ENCODE results near the gene EVA1A. TPM values are rescaled to one million over a fixed set of nuclear protein-coding genes. Genes with fewer than 3 reads are reported as not detected.

The EVA1A gene
- total and polyA plus RNA-seq, 4 donors: 45.7 to 206 (median 100) TPM

DNA sequence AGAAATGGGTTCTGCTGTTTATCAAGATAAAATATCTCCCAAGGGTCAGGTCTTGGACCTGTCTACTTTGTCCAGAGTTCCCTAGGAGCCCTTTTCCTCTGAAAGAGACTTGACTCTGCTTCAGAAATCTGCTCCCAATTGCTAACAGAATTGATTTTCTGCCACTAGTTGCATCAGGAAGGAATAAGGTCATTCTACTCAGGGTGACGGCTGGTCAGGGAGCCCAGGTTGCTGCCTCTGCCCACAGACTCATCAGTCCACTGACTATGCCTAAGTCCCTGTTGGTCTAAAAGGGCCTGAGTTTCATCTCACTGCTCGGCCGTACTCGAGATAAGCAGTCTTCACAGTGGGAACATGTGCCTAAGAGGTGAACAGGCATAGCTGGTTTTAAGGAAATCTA is 61.2 kb downstream of the EVA1A start:
- Histone ChIP-seq H3K27ac (ENCODE audit: low read depth in 1 of 2, low read length in 2 of 2) (peak overlapping the region; percentile 26 to 31), H3K9ac (ENCODE audit: low read depth in 1 of 2, low read length in 2 of 2) (no peak overlapping the region), H3K36me3 (ENCODE audit: control insufficient read depth in 4 of 4, insufficient read depth in 3 of 4, low read depth in 1 of 4, low read length in 3 of 4) (peaks cover 0 to 20% (median 6%) of the 10 kb centered on the region in 4 donors), H3K4me1 (ENCODE audit: control insufficient read depth in 4 of 4, insufficient read depth in 4 of 4, low read length in 3 of 4) (peaks cover 0 to 25% (median 15%) of the 10 kb centered on the region in 4 donors), H3K4me3 (ENCODE audit: low read depth in 1 of 3, low read length in 3 of 3) (no peak overlapping the region), H3K27me3 (ENCODE audit: control insufficient read depth in 4 of 4, insufficient read depth in 4 of 4, low read length in 3 of 4) (no peaks in the 10 kb centered on the region), H3K9me3 (ENCODE audit: control insufficient read depth in 4 of 4, low read length in 3 of 4) (no peaks in the 10 kb centered on the region)
- TF ChIP-seq HNF4A (conservative IDR thresholded peaks at IDR 0.05): peak; percentile 5 to 23
- peak in 1 of 2 donors; percentile 44 for TF ChIP-seq RXRA (IDR thresholded peaks at IDR 0.05)
- TF ChIP-seq, protein P1, sequence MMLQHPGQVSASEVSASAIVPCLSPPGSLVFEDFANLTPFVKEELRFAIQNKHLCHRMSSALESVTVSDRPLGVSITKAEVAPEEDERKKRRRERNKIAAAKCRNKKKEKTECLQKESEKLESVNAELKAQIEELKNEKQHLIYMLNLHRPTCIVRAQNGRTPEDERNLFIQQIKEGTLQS (IDR thresholded peaks at IDR 0.05): no peak
- no peak for DNase-seq (ENCODE audit: low spot score)
- 30% methylated on average over 4 of the region's 4 CpGs for WGBS

DNA sequence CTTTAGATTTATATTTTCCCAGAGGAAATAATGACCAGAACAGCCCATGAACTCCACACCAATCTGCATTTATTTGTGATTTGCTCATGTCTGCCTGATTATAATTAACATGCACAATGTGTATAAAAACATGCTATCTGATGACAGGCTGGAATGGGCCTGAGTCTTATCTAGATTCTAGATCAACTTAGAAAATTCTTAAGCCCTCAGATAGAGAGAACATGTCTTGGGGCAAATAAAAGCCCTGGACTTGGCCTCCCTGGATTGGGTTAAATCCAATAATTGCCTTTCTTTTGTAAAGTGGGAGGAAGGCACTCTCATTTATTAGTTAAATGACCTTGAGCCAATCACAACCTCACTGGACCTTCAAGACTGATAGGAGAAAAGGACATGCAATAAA is 61.8 kb downstream of the EVA1A start:
- H3K27ac ChIP-seq (ENCODE audit: low read depth in 1 of 2, low read length in 2 of 2): no peak overlapping the region
- H3K27me3 ChIP-seq (ENCODE audit: control insufficient read depth in 4 of 4, insufficient read depth in 4 of 4, low read length in 3 of 4): no peaks in the 10 kb centered on the region
- TF ChIP-seq HNF4G (IDR thresholded peaks at IDR 0.05) (no peak), YY1 (IDR thresholded peaks at IDR 0.05) (no peak), RXRA (IDR thresholded peaks at IDR 0.05) (no peak), JUND (IDR thresholded peaks at IDR 0.05) (no peak), FOXA2 (IDR thresholded peaks at IDR 0.05) (no peak), EGR1 (IDR thresholded peaks at IDR 0.05; ENCODE audit: low read depth in 2 of 2) (no peak), HNF4A (conservative IDR thresholded peaks at IDR 0.05) (no peak), FOXA1 (IDR thresholded peaks at IDR 0.05) (no peak)
- TF ChIP-seq, protein P1 (IDR thresholded peaks at IDR 0.05): no peak
- TF ChIP-seq, protein P2, sequence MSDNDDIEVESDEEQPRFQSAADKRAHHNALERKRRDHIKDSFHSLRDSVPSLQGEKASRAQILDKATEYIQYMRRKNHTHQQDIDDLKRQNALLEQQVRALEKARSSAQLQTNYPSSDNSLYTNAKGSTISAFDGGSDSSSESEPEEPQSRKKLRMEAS (IDR thresholded peaks at IDR 0.05): no peak
- H3K4me3 ChIP-seq (ENCODE audit: low read depth in 1 of 3, low read length in 3 of 3): no peak overlapping the region
- no peak for DNase-seq (ENCODE audit: low spot score)
- H3K9me3 ChIP-seq (ENCODE audit: control insufficient read depth in 4 of 4, low read length in 3 of 4): no peaks in the 10 kb centered on the region
- no peak overlapping the region for H3K9ac ChIP-seq (ENCODE audit: low read depth in 1 of 2, low read length in 2 of 2)
- H3K36me3 ChIP-seq (ENCODE audit: control insufficient read depth in 4 of 4, insufficient read depth in 3 of 4, low read depth in 1 of 4, low read length in 3 of 4): peaks cover 0 to 21% (median 5%) of the 10 kb centered on the region in 4 donors
- peaks cover 0 to 32% (median 20%) of the 10 kb centered on the region in 4 donors for H3K4me1 ChIP-seq (ENCODE audit: control insufficient read depth in 4 of 4, insufficient read depth in 4 of 4, low read length in 3 of 4)

DNA sequence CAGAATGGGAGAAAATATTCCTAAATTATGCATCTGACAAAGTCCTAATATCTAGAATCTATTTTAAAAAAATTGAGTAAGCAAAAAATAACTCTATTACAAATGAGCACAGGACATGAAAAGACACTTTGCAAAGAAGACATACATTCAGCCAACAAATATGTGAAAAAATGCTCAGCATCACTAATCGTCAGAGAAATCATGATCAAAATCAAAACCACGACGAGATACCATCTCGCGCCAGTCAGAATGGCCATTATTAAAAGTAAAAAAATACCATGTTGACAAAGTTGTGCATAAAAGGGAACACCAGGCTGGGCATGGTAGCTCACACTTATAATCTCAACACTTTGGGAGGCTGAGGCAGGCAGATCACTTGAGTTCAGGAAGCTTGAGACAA is 63.5 kb downstream of the EVA1A start:
- peaks cover 0 to 9% (median 4%) of the 10 kb centered on the region in 4 donors for H3K36me3 ChIP-seq (ENCODE audit: control insufficient read depth in 4 of 4, insufficient read depth in 3 of 4, low read depth in 1 of 4, low read length in 3 of 4)
- 77% methylated on average over 5 of the region's 5 CpGs for WGBS
- H3K9me3 ChIP-seq (ENCODE audit: control insufficient read depth in 4 of 4, low read length in 3 of 4): no peaks in the 10 kb centered on the region
- no peak for DNase-seq (ENCODE audit: low spot score)
- peaks cover 2 to 36% (median 29%) of the 10 kb centered on the region in 4 donors for H3K4me1 ChIP-seq (ENCODE audit: control insufficient read depth in 4 of 4, insufficient read depth in 4 of 4, low read length in 3 of 4)
- no peak overlapping the region for H3K27ac ChIP-seq (ENCODE audit: low read depth in 1 of 2, low read length in 2 of 2)
- H3K27me3 ChIP-seq (ENCODE audit: control insufficient read depth in 4 of 4, insufficient read depth in 4 of 4, low read length in 3 of 4): no peaks in the 10 kb centered on the region
- no peak overlapping the region for H3K9ac ChIP-seq (ENCODE audit: low read depth in 1 of 2, low read length in 2 of 2)
- TF ChIP-seq TAF1 (conservative IDR thresholded peaks at IDR 0.05): no peak
- TF ChIP-seq, protein P2 (IDR thresholded peaks at IDR 0.05): no peak
- TF ChIP-seq SP1 (IDR thresholded peaks at IDR 0.05): no peak
- TF ChIP-seq NR2F2 (IDR thresholded peaks at IDR 0.05): no peak
- TF ChIP-seq FOXA1 (IDR thresholded peaks at IDR 0.05): no peak
- TF ChIP-seq HNF4A (conservative IDR thresholded peaks at IDR 0.05): no peak
- TF ChIP-seq, protein P3, sequence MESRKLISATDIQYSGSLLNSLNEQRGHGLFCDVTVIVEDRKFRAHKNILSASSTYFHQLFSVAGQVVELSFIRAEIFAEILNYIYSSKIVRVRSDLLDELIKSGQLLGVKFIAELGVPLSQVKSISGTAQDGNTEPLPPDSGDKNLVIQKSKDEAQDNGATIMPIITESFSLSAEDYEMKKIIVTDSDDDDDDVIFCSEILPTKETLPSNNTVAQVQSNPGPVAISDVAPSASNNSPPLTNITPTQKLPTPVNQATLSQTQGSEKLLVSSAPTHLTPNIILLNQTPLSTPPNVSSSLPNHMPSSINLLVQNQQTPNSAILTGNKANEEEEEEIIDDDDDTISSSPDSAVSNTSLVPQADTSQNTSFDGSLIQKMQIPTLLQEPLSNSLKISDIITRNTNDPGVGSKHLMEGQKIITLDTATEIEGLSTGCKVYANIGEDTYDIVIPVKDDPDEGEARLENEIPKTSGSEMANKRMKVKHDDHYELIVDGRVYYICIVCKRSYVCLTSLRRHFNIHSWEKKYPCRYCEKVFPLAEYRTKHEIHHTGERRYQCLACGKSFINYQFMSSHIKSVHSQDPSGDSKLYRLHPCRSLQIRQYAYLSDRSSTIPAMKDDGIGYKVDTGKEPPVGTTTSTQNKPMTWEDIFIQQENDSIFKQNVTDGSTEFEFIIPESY (IDR thresholded peaks at IDR 0.05): no peak
- TF ChIP-seq, protein P1 (IDR thresholded peaks at IDR 0.05): no peak
- no peak for TF ChIP-seq RXRA (IDR thresholded peaks at IDR 0.05)
- TF ChIP-seq JUND (IDR thresholded peaks at IDR 0.05): no peak
- TF ChIP-seq GABPA (IDR thresholded peaks at IDR 0.05 in 1 of 2, conservative IDR thresholded peaks at IDR 0.05 in 1 of 2): no peak
- no peak for TF ChIP-seq YY1 (IDR thresholded peaks at IDR 0.05)
- TF ChIP-seq, protein P4, sequence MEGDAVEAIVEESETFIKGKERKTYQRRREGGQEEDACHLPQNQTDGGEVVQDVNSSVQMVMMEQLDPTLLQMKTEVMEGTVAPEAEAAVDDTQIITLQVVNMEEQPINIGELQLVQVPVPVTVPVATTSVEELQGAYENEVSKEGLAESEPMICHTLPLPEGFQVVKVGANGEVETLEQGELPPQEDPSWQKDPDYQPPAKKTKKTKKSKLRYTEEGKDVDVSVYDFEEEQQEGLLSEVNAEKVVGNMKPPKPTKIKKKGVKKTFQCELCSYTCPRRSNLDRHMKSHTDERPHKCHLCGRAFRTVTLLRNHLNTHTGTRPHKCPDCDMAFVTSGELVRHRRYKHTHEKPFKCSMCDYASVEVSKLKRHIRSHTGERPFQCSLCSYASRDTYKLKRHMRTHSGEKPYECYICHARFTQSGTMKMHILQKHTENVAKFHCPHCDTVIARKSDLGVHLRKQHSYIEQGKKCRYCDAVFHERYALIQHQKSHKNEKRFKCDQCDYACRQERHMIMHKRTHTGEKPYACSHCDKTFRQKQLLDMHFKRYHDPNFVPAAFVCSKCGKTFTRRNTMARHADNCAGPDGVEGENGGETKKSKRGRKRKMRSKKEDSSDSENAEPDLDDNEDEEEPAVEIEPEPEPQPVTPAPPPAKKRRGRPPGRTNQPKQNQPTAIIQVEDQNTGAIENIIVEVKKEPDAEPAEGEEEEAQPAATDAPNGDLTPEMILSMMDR (IDR thresholded peaks at IDR 0.05; ENCODE audit: low read depth, low read length, missing input control): no peak
- TF ChIP-seq RAD21 (IDR thresholded peaks at IDR 0.05): no peak
- no peak for TF ChIP-seq HNF4G (IDR thresholded peaks at IDR 0.05)
- TF ChIP-seq FOXA2 (IDR thresholded peaks at IDR 0.05): no peak
- TF ChIP-seq EGR1 (IDR thresholded peaks at IDR 0.05; ENCODE audit: low read depth in 2 of 2): no peak
- no peak overlapping the region for H3K4me3 ChIP-seq (ENCODE audit: low read depth in 1 of 3, low read length in 3 of 3)
